GM19324 (cell line): ENCODE measurements around the gene HLA-DPB1.
"Not testable (repeated sequence)": the region's sequence is repeated elsewhere in the genome, so short reads cannot be mapped to it uniquely, and the experiment has no call there.

Experiments used
- ATAC-seq: cut with Tn5 transposase; IDR thresholded peaks from one replicate; pipeline ENCODE4 v1.9.1; 2021; ENCODE audit warnings: mild to moderate bottlenecking, moderate library complexity; ENCODE audit not compliant: unreplicated experiment, low FRiP score

HLA-DPB1 gene

GRCh38 chr6:33075568-33076405 lies at the start of gene HLA-DPB1:
TSS of gene HLA-DPB1 (plus strand) at chr6:33075990. CDS start at chr6:33076042, 52 bp downstream.
- peak; percentile 62 for ATAC-seq

GRCh38 chr6:33028220-33028849 lies 47.5 kb upstream of the HLA-DPB1 start:
- no peak for ATAC-seq

GRCh38 chr6:33029328-33030184 lies 46.2 kb upstream of the HLA-DPB1 start:
- ATAC-seq, result peak; percentile 70

GRCh38 chr6:33030245-33030644 lies 45.5 kb upstream of the HLA-DPB1 start:
- no peak for ATAC-seq

- no peak for ATAC-seq
These were observed 41.2 kb upstream of the HLA-DPB1 start for GRCh38 chr6:33034554-33034953.

- no peak for ATAC-seq
These were observed 39.3 kb upstream of the HLA-DPB1 start for GRCh38 chr6:33036535-33036934.

- ATAC-seq, result no peak
These were observed 35.6 kb upstream of the HLA-DPB1 start for GRCh38 chr6:33040157-33040556.

- ATAC-seq, result no peak
These were observed 26.3 kb upstream of the HLA-DPB1 start for GRCh38 chr6:33049323-33050013.

- ATAC-seq, result no peak
These were observed 25.6 kb upstream of the HLA-DPB1 start for GRCh38 chr6:33050014-33050810.

- no peak for ATAC-seq
These were observed 23.2 kb upstream of the HLA-DPB1 start for GRCh38 chr6:33052627-33053026.

GRCh38 chr6:33053230-33053629 lies 22.6 kb upstream of the HLA-DPB1 start:
- no peak for ATAC-seq

GRCh38 chr6:33057222-33058150 lies 18.3 kb upstream of the HLA-DPB1 start:
- ATAC-seq, result no peak

- peak; percentile 59 for ATAC-seq
These were observed 13.8 kb upstream of the HLA-DPB1 start for GRCh38 chr6:33061987-33062386.

- not testable (repeated sequence) for ATAC-seq
These were observed 12.4 kb upstream of the HLA-DPB1 start for GRCh38 chr6:33063435-33063834.

- ATAC-seq, result no peak
These were observed 11.1 kb upstream of the HLA-DPB1 start for GRCh38 chr6:33064723-33065122.

- ATAC-seq, result no peak
These were observed 10.5 kb upstream of the HLA-DPB1 start for GRCh38 chr6:33065312-33065711.

GRCh38 chr6:33066917-33067521 lies 8.8 kb upstream of the HLA-DPB1 start:
- ATAC-seq, result no peak
